ENCODE measurements around the gene SKIC8.
A peak's percentile ranks its signal among the peaks of the same experiment; 100 is the strongest.

Gene SKIC8

DNA sequence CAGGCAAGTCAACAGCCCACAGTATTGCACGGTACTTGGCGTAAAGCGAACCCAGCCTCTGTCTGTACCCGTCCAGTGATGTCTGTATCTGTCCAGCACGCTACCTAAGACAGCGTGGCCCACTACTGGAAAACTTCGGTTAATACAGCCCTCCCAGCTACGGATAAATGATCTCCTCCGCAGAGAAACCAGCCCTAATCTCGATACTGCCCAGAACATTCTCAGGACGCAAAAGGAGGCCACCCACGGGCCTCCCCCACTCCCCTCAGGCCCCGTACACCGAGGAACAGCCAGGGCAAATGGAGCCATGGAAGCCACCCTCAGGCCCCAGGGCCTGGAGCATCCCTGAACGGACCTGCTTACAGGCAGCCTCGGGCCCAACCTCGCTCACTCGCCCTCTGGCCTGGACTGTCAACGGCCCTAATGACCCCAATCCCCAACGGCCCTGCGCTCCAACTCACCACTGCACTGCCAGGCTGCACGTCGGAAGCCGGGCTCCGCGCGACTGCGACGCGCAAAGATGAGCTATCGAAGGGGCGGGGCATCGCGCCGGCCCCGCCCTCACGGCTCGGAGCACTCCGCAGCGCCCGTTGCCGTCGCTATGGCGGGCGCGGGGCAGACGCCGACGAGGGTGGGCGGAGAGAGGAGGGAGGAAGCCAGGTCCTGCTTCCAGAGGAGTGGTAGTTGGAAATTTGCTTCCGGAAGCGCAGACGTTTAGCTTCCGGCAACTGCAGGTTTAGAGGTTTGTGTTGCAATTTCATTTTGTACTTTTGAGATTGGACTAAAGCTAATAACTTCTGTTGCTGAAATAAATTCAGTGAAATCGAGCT, at the start of gene SKIC8:
TSS of gene SKIC8 (minus strand) at position 509 of the 830 bp plus-strand sequence. CDS start 3,923 bp downstream, outside the sequence.
- DNase-seq, result peak; percentile 86

DNA sequence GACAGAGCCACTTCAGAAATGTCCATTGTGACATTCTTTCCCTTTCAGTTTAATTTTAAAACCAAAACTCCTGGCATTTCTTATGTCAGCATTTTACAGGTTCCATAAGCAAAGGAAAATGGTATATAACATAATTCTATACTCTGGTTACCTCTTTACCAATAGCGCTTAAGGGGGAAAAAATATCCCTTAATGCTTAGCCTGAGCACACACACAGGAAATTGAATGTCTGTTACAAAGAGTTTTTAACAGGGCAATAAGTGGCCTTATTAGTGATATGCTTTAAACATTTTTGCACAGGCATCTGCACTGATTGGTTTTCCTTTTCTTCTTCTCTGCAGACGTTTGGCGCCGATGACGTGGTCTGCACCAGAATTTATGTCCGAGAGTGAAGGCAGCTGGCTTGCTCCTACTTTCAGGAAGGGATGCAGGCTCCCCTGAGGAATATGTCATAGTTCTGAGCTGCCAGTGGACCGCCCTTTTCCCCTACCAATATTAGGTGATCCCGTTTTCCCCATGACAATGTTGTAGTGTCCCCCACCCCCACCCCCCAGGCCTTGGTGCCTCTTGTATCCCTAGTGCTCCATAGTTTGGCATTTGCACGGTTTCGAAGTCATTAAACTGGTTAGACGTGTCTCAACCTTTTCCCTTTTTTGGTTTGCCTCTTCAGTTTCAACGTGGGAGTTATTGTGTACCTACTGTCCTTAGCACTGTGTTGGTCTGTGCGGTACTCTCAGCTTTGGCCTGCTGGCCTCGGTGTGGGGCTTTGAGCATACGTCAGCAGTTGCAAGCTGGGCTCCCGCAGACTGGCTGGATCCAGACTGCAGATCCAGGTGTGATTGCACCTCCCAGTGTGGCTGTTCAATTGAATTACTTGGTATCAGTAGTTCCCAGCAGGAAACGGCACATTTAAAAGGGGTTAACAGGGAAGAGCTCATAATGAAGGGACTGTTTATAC, 48.5 kb upstream of the SKIC8 start:
- DNase-seq, result no peak

DNA sequence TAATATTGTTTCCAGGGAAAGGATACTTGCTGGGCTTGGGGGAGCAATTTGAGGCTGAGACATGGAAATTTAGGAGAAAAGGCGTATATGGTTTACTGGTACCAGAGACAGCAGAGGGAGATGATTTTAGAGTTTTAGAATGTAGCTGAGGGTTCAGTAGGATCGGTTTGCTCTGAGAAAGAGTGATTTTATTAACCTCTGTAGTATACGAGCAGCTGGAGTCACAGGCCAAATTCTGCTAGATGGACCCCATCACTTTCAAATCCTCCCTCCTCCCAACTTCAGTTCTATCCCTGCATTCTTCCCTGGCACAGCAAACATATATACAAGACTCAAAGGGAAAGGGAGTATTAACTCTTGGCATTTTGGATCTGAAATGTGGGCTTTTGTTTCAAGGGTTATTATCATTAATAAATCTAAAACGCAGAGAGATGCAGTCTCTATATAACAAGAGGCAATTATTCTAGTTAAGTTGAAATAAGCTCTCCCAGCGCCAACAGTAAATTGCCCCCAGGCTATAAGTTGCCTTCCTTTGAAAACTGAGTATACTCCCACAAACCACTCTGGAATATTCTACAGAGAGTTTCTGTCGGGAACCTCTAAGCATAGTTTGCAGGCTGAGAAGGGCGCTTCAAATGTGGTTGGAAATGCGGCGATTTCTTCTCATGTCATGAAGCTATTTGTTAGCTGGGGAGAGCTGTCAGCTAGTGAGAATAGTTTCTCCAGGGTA, 46.2 kb upstream of the SKIC8 start:
- DNase-seq, result no peak

DNA sequence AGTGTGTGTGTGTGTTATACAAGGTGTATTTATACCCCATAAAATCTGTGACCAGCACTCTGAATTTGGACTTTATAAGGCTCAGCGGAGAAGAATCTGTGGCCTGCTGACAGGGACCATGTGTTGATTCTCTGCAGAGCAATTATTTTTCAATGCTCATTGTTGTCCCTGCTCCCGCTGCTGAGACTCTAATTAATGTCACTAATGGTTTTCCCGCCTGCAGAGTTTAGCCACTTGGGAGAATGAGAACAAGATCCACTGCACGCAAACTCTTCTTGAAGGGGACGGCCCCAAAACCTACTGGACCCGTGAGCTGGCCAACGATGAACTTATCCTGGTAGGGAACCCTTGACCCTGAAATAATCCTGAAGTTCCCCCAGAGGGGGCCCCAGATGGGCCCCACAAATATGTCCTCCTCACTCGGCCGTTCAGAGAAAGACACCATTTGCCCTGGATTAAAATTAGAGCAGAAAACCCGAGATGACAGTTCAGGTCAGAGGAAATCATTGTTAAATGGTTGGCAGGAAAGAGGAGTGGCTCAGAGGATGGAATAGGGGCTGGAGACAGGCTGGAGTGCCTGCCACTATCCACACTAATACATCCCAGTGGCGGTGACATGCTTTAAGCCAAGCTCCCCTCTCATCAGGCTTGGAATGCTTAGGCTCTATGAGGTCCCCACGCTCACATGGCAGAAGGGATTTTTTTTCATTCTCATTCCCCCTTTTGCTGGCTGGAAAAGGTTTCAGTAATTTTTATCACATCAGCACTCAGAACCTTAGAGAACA, 44.1 kb upstream of the SKIC8 start:
- DNase-seq, result no peak

DNA sequence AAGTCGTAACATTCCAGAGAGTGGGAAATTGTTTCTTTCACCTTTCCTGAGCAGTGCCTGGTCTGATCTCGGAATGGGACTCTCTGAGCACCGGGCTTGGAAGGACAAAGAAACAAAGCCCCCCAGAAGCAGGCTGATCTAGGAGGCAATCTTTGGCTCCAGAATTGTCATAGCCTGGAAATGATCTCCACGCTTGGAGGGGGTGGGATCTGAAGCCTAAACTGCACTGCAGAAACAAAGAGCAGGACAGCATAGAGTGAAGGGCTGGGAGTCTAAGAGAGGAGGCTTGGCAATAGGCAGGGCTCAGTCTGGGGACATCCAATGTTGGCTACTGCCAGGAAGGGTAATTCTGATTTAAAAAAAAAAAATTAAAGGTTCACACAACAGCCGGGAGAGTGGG, 42.6 kb upstream of the SKIC8 start:
- no peak for DNase-seq

DNA sequence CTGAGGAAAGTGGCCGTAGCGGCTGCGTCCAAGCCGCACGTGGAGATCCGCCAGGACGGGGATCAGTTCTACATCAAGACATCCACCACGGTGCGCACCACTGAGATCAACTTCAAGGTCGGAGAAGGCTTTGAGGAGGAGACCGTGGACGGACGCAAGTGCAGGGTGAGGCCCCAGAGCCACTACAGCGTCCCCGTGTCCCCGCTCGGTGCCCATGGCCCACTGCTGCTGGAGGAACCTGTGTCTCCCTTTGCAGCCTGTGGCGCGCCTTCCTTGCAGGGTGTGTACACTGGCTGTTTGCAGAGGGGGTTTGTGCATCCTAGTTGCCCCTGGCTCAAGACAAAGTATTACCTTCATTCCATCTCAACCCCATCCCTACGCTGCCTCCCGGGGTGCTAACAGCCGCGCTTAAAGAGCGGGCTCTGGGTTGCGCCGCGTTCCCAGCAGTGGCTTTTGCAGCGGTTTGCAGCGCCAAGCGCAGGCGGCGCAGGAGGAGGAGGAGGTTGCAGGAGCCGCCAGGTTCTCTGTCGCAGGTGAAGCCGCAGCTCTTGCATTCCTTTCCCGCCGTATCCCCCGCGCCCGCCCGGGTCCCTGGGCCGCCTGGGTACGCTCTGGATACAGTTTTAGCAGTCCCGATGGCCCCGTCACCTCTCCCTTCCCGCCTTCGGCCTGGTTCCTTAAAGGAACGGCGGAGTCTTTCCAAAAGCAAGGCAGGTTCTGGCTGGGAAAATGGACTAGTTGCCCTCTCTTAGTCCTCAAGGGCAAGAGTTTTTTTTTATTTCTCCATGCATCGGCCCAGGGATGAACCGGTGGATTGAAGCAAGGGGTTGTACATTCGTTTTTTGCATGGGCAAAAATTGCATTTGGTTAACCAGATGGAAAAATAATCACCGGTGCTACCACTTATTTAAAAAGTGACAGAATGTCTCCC, 41.9 kb upstream of the SKIC8 start:
- no peak for DNase-seq

DNA sequence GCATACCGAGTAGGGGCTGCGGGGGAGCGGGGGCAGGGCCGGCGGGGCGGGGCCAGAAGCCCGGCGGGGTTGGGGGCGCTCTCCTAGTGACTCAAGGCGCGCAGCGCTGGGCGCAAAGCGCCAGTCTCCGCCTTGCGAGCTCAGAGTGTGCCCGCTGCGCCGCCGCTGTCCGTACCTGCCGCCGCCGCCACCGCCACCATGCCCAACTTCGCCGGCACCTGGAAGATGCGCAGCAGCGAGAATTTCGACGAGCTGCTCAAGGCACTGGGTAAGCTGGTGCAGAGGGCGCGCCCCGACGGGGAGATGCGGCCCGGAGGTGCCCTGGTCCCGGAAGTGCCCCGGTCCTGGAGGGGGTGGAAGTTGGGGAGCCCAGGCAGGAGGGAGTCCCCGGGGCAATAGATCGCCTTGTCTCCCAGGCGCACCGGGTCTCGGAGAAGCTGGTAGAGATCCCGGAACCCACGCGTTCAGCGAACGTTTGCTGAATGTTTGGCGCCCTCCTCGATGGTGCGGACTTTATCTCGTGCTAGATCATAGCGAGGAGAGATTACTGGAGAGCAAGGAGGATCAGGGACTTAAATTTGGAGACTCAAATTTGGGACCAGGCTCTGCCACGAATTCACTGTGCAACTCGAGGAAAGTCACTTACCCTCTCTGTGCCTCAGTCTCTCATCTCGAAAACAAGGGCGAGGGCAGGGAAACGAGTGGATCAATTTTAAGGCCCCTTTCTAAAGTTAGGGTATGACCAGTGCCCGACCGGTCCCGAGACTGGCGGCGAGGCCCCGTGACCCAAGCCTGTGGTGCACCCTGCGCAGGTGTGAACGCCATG, 41.0 kb upstream of the SKIC8 start, which contains the start of gene CRABP1:
TSS of gene CRABP1 (plus strand) at position 123 of the 826 bp plus-strand sequence. CDS start at position 199, 76 bp downstream.
- DNase-seq, result no peak

DNA sequence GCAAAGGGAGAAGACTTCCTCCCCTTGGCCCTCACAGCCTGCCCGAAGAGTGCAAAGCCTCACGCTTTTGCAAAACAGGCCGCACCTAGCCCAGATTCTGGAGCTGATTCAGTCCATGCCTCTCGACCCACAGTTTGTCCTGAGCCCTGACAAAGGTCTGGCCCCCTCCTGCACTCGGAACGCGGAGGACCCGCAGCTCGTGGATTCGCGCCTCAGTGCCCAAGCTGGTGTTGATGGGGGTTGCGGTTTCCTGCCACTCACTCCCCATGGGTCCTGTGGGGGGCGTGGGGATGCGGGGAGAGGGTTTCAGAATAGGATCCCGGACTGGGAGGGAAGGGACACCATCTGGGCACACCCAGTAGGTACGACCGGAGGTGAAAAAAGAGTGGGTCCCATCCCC, 40.1 kb upstream of the SKIC8 start:
- DNase-seq, result no peak

DNA sequence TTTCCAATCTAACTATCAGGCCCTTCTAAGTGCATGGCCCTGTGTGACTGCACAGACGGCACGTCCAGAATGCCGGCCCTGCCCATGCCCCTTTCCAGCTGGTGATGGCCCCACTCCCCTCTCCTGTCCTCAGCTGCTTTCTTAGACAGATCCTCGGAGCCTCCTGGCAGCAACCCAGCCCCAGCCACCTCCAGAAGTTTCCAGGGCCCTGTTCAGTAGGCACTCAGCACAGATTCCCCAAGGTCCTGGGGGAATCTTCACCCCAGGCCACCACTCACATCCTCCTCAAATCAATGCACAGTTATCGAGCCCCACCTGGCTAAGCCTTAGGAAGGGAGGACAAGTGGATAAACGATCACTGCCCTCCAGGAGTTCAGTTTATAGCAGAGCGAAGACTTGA, 39.4 kb upstream of the SKIC8 start:
- DNase-seq, result no peak

DNA sequence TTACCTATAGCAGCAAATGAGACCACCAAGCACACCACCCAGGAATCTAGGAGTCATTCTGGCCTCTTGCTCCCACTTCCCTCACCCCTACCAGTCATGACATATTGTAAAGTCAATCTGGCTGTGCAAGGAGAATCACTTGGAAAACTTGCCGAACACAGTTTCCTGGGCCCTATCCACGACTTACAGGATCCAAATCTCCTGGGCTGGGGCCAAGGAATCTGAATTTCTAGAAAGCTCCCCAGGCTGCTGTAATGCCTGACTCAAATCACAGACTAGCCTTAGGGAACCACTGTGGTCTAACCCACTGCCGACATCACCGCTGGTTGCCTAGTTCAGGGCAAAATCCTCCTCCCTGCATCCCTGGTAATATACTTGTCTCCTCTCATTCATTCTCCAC, 36.6 kb upstream of the SKIC8 start:
- DNase-seq, result no peak

DNA sequence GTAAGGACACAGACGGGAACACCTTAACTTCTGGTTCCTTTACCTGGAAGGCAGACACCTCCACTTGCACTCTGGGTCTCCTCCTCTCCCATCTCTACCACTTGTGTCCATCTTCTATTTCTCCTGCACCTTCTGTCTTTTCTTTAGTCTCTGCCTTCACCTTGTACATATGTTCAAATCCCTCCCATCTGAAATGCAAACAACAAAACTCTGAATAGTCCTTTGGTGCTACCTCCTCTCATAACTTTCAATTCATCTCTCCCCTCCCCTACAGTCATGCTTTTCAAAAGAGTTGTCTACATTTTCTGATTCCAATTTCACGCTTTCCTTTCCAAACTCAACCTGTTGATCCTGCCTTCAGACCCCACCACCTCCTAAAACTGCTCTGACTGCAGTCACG, 35.4 kb upstream of the SKIC8 start:
- DNase-seq, result no peak

DNA sequence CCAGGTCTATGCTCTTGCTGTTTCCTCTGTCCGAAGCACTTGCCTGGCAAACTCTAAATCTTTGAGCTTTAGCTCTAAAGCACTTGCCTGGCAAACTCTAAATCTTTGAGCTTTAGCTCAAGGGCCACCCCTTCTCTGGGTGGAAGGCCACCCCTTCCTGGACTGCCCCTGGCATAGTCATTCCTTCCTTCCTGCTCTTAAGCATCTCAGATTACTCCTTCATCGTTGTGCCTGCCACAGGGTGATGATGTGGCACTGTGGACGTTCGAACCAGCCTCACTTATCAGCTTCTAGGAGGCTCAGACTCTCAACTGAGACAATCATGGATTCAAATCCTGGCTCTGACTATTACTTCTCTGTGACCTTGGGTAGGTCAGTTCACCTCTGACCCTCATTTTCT, 30.2 kb upstream of the SKIC8 start:
- DNase-seq, result no peak

DNA sequence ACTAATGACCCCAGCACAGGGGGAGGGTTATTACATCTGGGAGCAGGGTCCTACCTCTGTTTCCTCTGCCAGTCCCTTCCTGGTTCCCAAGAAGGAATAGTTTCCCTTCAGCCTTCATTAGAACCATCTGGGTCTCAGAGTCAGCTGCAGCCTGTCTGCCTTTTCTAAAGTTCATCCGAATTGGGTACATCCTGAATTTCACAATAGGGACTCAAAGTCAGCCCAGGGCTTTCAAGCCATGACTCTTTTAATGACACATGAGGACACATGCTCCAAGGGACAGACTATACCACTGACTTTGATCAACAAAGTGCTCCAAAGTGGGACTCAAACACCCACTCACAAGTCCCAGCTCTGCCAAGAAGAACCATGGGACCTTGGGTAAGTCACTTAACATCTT, 28.1 kb upstream of the SKIC8 start:
- no peak for DNase-seq

DNA sequence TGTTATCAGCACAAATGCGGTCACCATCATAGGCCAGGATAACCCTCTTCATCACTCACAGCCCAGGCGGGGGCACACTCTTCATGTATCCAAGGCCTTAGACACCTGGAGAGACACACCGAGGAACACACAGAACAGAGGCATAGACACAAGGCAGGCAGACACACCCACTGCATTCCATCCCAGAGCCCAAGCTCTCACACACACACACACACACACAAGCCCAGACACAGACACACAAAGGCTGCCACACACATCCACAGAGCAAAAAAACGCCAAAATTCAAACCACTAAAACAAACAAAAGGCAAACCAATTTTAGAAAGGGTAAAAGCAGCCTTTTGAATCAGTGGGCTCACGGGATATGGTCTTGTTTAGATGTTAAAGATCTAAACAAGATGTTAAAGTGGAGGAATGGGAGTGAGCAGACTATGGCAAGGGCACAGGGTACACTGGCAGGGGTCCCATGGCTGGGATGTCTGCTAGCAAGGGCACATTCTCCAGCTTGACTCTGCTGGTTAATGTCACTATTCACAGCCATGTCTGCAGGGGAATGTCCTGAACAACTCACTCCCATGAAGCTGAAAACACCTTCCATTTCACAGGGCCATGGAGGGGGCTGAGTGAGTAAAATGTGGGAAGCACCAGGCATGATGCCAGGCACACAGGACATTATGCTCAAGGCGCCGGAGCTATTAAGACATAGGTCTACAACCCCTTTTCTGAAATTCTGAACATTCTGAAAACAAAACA, 25.9 kb upstream of the SKIC8 start:
- DNase-seq, result no peak

DNA sequence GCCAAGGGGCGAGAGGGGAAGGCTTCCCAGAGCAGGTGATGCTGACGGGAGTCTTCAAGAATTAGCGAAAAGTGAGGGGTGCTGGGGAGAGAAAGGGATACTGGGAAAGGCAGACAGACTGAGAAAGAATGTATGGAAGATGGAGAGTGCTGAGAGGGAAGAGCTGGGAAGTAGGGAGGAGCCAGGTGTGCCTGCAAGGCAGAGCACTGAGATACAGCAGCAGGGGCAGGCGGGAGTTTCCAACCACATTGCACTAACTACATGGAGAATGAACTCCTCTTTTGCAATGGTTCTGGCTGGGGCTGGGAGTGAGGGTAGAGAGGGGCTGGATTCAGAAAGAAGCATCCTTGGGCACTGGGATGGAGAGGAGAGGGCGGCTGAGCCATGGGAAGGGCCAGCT, 24.7 kb upstream of the SKIC8 start:
- no peak for DNase-seq

DNA sequence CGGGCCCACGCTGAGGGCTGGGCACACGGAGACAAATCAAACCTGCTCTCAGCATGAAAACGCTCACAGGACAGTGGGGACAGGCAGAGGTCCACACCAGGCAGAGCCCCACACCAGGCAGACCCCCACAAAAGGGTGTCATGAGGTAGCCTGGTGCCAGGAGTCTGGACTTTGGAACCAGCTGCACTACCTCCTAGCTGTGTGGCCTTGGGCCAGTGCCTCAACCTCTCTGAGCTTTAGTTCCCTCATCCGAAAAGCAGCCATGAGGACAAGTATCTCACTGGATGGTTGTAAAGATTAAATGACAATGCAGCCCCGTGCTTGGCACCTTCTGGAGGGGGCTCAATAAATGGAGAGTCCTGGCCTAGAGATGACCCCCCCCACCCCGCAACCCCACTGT, 24.3 kb upstream of the SKIC8 start:
- DNase-seq, result no peak

DNA sequence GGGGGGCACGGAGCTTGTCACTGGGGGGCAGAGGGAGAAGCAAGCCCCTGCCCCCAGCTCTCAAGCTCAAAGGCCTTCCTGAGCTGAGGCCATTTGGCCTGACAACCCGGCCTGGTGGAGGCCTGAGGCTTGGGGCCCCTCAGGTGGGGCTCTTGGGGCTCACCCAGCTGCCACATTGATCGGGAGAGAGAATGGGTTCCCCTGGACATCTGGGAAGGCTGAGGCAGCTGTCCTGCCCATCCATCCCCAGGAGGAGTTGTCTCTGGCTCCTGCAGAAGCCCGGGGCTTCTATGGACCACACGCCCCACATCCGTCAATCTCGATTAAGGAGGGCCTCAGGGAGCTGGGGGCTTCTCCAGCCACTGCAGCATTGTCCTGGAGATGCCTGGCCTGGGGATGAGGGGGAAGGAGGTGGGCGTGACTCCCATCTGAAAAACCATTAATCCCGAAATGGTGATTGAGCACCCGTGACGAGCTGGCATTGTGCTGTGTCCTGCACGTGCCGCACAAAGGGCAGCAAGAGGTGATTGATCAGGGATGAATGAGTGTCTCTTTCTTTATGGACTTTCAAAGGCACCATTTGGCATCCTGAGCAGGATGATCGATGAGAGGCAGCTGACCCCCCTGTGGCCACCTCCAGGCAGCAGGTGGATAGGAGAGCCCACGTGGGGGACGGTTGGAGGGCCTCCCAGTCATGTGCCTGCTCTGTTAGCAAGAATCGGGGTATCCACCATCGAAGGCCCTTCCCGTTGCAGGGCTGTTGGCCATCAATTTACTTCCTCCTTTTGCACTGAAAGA, 23.5 kb upstream of the SKIC8 start:
- DNase-seq, result no peak

DNA sequence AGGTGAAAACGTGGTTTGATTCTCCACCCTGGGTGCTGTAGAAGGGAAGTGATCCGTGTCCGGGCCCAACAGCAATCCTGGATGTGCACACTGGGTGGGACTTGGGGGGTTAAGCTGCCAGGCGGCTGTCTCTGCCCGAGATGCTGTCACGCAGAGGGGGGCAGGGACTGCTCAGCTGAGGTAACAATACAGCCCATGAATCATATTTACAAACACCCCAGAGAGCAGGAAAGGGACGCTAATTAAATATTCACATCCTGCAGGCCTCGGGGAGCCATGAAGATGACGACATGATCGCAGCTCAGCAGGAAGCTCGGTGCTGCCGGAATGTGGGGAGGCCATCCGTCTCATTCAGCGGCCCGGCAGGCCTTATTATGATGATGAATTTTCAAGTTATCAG, 22.8 kb upstream of the SKIC8 start:
- no peak for DNase-seq

DNA sequence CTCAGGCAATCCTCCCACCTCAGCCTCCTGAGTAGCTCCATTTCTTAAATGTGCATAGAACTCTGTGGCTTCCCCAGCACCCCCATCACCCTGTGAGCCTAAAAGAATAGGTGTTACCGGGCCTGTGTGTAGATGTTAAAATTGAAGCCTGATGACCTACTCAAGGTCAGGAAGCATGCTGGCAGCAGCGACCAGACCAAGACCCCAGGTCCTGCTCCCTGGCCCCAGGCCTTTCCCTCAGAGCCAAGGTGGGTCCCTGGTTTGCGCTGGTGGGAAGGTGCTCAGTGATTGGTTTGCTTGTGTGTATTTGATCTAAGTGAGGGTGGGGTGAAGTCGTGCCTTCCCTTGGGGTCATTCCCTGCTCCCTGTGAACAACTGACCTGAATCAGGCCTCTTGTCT, 22.4 kb upstream of the SKIC8 start:
- DNase-seq, result no peak
